ENCODE data around the gene FEZF1. TPM values are rescaled to one million over a fixed set of nuclear protein-coding genes. Genes with fewer than 3 reads are reported as not detected.

Gene FEZF1
- total and polyA plus RNA-seq, 2 of the 4 experiments (the other 2 are of a cell fraction) = not detected

- Histone ChIP-seq H3K56ac (ENCODE audit: extremely low read depth, insufficient read depth, low read length) (no peak overlapping the region), H2BK20ac (ENCODE audit: low read depth, low read length) (no peak overlapping the region), H3K9ac (ENCODE audit: low read depth, low read length) (no peak overlapping the region), H3K4me3 (ENCODE audit: insufficient read depth, low read depth, low read length) (no peak overlapping the region), H3K36me3 (ENCODE audit: control insufficient read depth, insufficient read depth, low read length) (no peaks in the 10 kb centered on the region), H4K20me1 (ENCODE audit: insufficient read depth, low read length) (no peaks in the 10 kb centered on the region), H3K27ac (ENCODE audit: insufficient read depth, low read length) (no peak overlapping the region), H3K4me2 (ENCODE audit: low read depth, low read length) (no peak overlapping the region), H3K14ac (replicated peaks; ENCODE audit: low read depth, low read length) (no peak overlapping the region), H2AK9ac (replicated peaks; ENCODE audit: low read depth, low read length, poor library complexity) (no peak overlapping the region), H4K91ac (ENCODE audit: insufficient read depth, low read depth, low read length) (no peak overlapping the region), H3K9me3 (ENCODE audit: control insufficient read depth, insufficient read depth, low read length) (no peaks in the 10 kb centered on the region), H3K18ac (ENCODE audit: low read depth, low read length) (no peak overlapping the region), H3K79me1 (ENCODE audit: low read depth in 1 of 2, low read length in 2 of 2) (no peaks in the 10 kb centered on the region), H2BK5ac (ENCODE audit: low read depth, low read length, poor library complexity, severe bottlenecking) (no peak overlapping the region), H3K4me1 (ENCODE audit: control insufficient read depth, insufficient read depth, low read length) (no peaks in the 10 kb centered on the region), H2AFZ (replicated peaks; ENCODE audit: low read length, poor library complexity) (no peak overlapping the region), H2BK120ac (ENCODE audit: low read depth, low read length) (no peak overlapping the region), H2BK15ac (ENCODE audit: low read depth, low read length) (no peak overlapping the region), H3K4ac (ENCODE audit: low read depth, low read length) (no peak overlapping the region), H4K5ac (ENCODE audit: low read depth, low read length) (no peak overlapping the region), H4K8ac (ENCODE audit: low read depth in 2 of 2, low read length in 2 of 2) (no peak overlapping the region), H2AK5ac (ENCODE audit: low read depth, low read length) (no peak overlapping the region), H3K23ac (ENCODE audit: low read depth, low read length) (no peak overlapping the region), H3K27me3 (ENCODE audit: control insufficient read depth, insufficient read depth, low read length) (no peaks in the 10 kb centered on the region), H3K9me1 (ENCODE audit: insufficient read depth, low read length) (no peaks in the 10 kb centered on the region)
- no peak for TF ChIP-seq MAFK (IDR thresholded peaks at IDR 0.05; ENCODE audit: low read depth, low read length)
- no peak for TF ChIP-seq CEBPB (IDR thresholded peaks at IDR 0.05; ENCODE audit: low read depth, low read length)
- no peak for TF ChIP-seq POLR2A (IDR thresholded peaks at IDR 0.05; ENCODE audit: low read depth, low read length)
- TF ChIP-seq RAD21 (IDR thresholded peaks at IDR 0.05; ENCODE audit: low read length) = no peak
- TF ChIP-seq BHLHE40 (IDR thresholded peaks at IDR 0.05; ENCODE audit: low read depth, low read length) = no peak
- TF ChIP-seq ELK1 (IDR thresholded peaks at IDR 0.05; ENCODE audit: borderline replicate concordance, low read depth, low read length) = no peak
- ATAC-seq (ENCODE audit: low read depth) (no peak), DNase-seq (no peak)
- no CpG with 5 or more reads among the region's 1 CpG for WGBS, 2 experiments (ENCODE audit: extremely low coverage in 2 of 2, insufficient read length in 1 of 2)
- in situ Hi-C loops (cut with MboI; ENCODE audit: low sequenced_read_pairs) = no loop called here
- intact Hi-C loops (cut with micrococcal nuclease) = no loop called here
- ChIA-PET CTCF (no interaction called here), POLR2A (ENCODE audit: unreplicated experiment) (no interaction called here)
- no TSS peak for BruUV-seq (replicated peaks)
- dilution Hi-C loops (cut with HindIII; ENCODE audit: low sequenced_read_pairs, unreplicated experiment) = no loop called here
These were observed 35.9 kb upstream of the FEZF1 start for GRCh38 chr7:122340427-122340826.

Data from IMR-90 (cell line).